Activated CD8-positive, alpha-beta memory T cell treated with anti-CD3 and anti-CD28 coated beads, Interleukin-2, amount 10 ng/mL, durations not matched to agents 7 days and 5 days (primary cell): Measurements from ENCODE around the gene NRCAM. TPM values are rescaled to one million over a fixed set of nuclear protein-coding genes. Genes with fewer than 3 reads are reported as not detected.

ENCODE experiments used
- ATAC-seq: fragments of 150-1000 bp; cut with Tn5 transposase; one replicate; pipeline ENCODE4 v1.10.0; 2021; ENCODE audit warnings: moderate library complexity
- CTCF ChIA-PET: fragments of 350-600 bp; sonication (Branson Sonifier 250); formaldehyde crosslinking; loops from one replicate; lab custom pipeline; 2021; ENCODE audit warnings: antibody characterized with exemption; lab: Charles Lee
- DNase-seq: peaks from one replicate; pipeline ENCODE4 v3.0.0-alpha.2; 2020
- H3K27ac Mint-ChIP-seq: one replicate; pipeline ENCODE4 v1.8.0; 2021; ENCODE audit warnings: mild to moderate bottlenecking, mixed read lengths
- H3K27me3 Mint-ChIP-seq: one replicate; pipeline ENCODE4 v1.8.0; 2021; ENCODE audit warnings: mixed read lengths
- H3K36me3 Mint-ChIP-seq: one replicate; pipeline ENCODE4 v1.8.0; 2021; ENCODE audit warnings: mild to moderate bottlenecking, mixed read lengths
- H3K4me1 Mint-ChIP-seq: one replicate; pipeline ENCODE4 v1.8.0; 2021; ENCODE audit warnings: mixed read lengths
- H3K4me3 Mint-ChIP-seq: one replicate; pipeline ENCODE4 v1.8.0; 2021; ENCODE audit warnings: mild to moderate bottlenecking, moderate library complexity, mixed read lengths
- H3K9me3 Mint-ChIP-seq: one replicate; pipeline ENCODE4 v1.8.0; 2022; ENCODE audit warnings: low read depth, mixed read lengths
- total RNA-seq, 2 experiments: library from RNA; stranded (reverse); gene quantifications; one replicate each; pipeline ENCODE4 v1.2.3, GENCODE V29; 2021

NRCAM gene
- total RNA-seq, 2 experiments from 2014 or later, result 0.35 TPM; not detected in 1

GRCh38 chr7:108103558-108104298 is 352.5 kb downstream of the NRCAM start:
- Mint-ChIP-seq H3K27ac (no peak overlapping the region), H3K27me3 (peaks cover 24% of the 10 kb centered on the region), H3K36me3 (no peaks in the 10 kb centered on the region), H3K9me3 (no peaks in the 10 kb centered on the region), H3K4me1 (no peaks in the 10 kb centered on the region), H3K4me3 (no peak overlapping the region)
- DNase-seq, result no peak
- no peak for ATAC-seq
- CTCF ChIA-PET, result no interaction called here

- H3K27me3 Mint-ChIP-seq, result peaks cover 17% of the 10 kb centered on the region
- H3K4me3 Mint-ChIP-seq, result no peak overlapping the region
- H3K4me1 Mint-ChIP-seq, result no peaks in the 10 kb centered on the region
- no peaks in the 10 kb centered on the region for H3K36me3 Mint-ChIP-seq
- DNase-seq (no peak), ATAC-seq (no peak)
- CTCF ChIA-PET, result no interaction called here
- no peaks in the 10 kb centered on the region for H3K9me3 Mint-ChIP-seq
- no peak overlapping the region for H3K27ac Mint-ChIP-seq
Observed at GRCh38 chr7:108102671-108103312, 353.4 kb downstream of the NRCAM start.

GRCh38 chr7:108101759-108102158 is 354.5 kb downstream of the NRCAM start:
- no peak overlapping the region for H3K4me3 Mint-ChIP-seq

GRCh38 chr7:108099713-108100112 is 356.5 kb downstream of the NRCAM start:
- CTCF ChIA-PET, result no interaction called here
- ATAC-seq, result no peak
- H3K27me3 Mint-ChIP-seq, result peaks cover 21% of the 10 kb centered on the region

More at GRCh38 chr7:108101759-108102158, 354.5 kb downstream of the NRCAM start:
- CTCF ChIA-PET, result no interaction called here
- ATAC-seq (no peak), DNase-seq (no peak)
- Mint-ChIP-seq H3K9me3 (no peaks in the 10 kb centered on the region), H3K36me3 (no peaks in the 10 kb centered on the region), H3K27ac (no peak overlapping the region), H3K4me1 (no peaks in the 10 kb centered on the region), H3K27me3 (peaks cover 17% of the 10 kb centered on the region)

GRCh38 chr7:108097703-108098102 is 358.5 kb downstream of the NRCAM start:
- ATAC-seq (no peak), DNase-seq (no peak)
- no peaks in the 10 kb centered on the region for H3K4me1 Mint-ChIP-seq
- no peak overlapping the region for H3K4me3 Mint-ChIP-seq
- H3K27me3 Mint-ChIP-seq, result peaks cover 24% of the 10 kb centered on the region
- no peak overlapping the region for H3K27ac Mint-ChIP-seq
- H3K9me3 Mint-ChIP-seq, result no peaks in the 10 kb centered on the region
- CTCF ChIA-PET, result no interaction called here
- no peaks in the 10 kb centered on the region for H3K36me3 Mint-ChIP-seq

More at GRCh38 chr7:108099713-108100112, 356.5 kb downstream of the NRCAM start:
- Mint-ChIP-seq H3K36me3 (no peaks in the 10 kb centered on the region), H3K27ac (no peak overlapping the region), H3K9me3 (no peaks in the 10 kb centered on the region), H3K4me1 (no peaks in the 10 kb centered on the region), H3K4me3 (no peak overlapping the region)
- DNase-seq, result no peak

Other genes with a start within 250 kb of the NRCAM start
- 10 to 100 TPM; 12.0 to 13.8 TPM for gene PNPLA8, start 69.7 kb upstream of the NRCAM start, total RNA-seq
- 10 to 100 TPM; 27.2 to 28.6 TPM for gene THAP5, start 113.3 kb upstream of the NRCAM start, total RNA-seq
- 10 to 100 TPM in 1 of 2 experiments, 1 to 10 TPM in 1; 5.5 to 11.5 TPM for gene DNAJB9, start 113.4 kb upstream of the NRCAM start, total RNA-seq